Esophagus muscularis mucosa (tissue), 4 donors: Measurements from ENCODE around the gene CARMIL1. TPM values are rescaled to one million over a fixed set of nuclear protein-coding genes. Genes with fewer than 3 reads are reported as not detected.

Source experiments
- DNase-seq: peaks from one replicate; pipeline ENCODE4 v3.0.0-alpha.2; 2017; ENCODE audit errors: extremely low spot score
- H3K27ac ChIP-seq, 4 donors: fragments of 200-600 bp; sonication (generic); replicated peaks in 1 of 4; 1 replicate in 3 of 4; 2 replicates in 1 of 4; pipeline ENCODE4 v1.5.1; 2016 to 2019; ENCODE audit warnings: mild to moderate bottlenecking in 1 of 4
- H3K27me3 ChIP-seq, 4 donors: fragments of 200-600 bp; sonication (generic); one replicate each; pipeline versions ENCODE4 v1.5.1 to v1.6.0; 2016 to 2019
- H3K36me3 ChIP-seq, 4 donors: fragments of 200-600 bp; sonication (generic); one replicate each; pipeline ENCODE4 v1.5.1; 2016 to 2019
- H3K4me1 ChIP-seq, 4 donors: fragments of 200-600 bp; sonication (generic); one replicate each; pipeline ENCODE4 v1.5.1; 2016 to 2019
- H3K4me3 ChIP-seq, 4 donors: fragments of 200-600 bp; sonication (generic); 1 replicate in 2 of 4; 2 replicates in 2 of 4; pipeline ENCODE4 v1.5.1; 2016 to 2019; ENCODE audit warnings: mild to moderate bottlenecking in 4 of 4, moderate library complexity in 1 of 4
- H3K9me3 ChIP-seq, 4 donors: fragments of 200-600 bp; sonication (generic); 1 replicate in 3 of 4; 2 replicates in 1 of 4; pipeline ENCODE4 v1.5.1; 2016 to 2019
- CTCF ChIP-seq, 3 experiments: fragments of 200-600 bp in 2 of 3; fragments of 450-650 bp in 1 of 3; sonication (generic) in 2 of 3; IDR thresholded peaks; one replicate each; pipeline ENCODE4 v1.5.1; 2017 to 2019; ENCODE audit warnings: antibody characterized with exemption in 3 of 3, mild to moderate bottlenecking in 2 of 3, moderate library complexity in 1 of 3
- EP300 ChIP-seq: sonication (generic); formaldehyde crosslinking; IDR thresholded peaks from one replicate; pipeline ENCODE4 v1.6.1; 2017; ENCODE audit warnings: antibody characterized with exemption
- POLR2A ChIP-seq: fragments of 450-650 bp; IDR thresholded peaks from one replicate; pipeline ENCODE4 v1.6.1; 2017; ENCODE audit warnings: antibody characterized with exemption, moderate library complexity, mild to moderate bottlenecking, low read depth
- POLR2AphosphoS5 ChIP-seq, 2 donors: sonication (generic); formaldehyde crosslinking; IDR thresholded peaks; one replicate each; pipeline ENCODE4 v1.6.1; 2017; ENCODE audit warnings: antibody characterized with exemption in 2 of 2
- WGBS: methylation state at CpG from one replicate; pipeline ENCODE4 v1.1.5; 2018; 5-methylcytosine and 5-hydroxymethylcytosine counted together
- intact Hi-C: fragments of 100-400 bp; cut with DNase I; formaldehyde crosslinking; loops from one replicate; pipeline ENCODE4 v1.15.1; 2023
- total RNA-seq, 4 donors: library from RNA; depleted of rRNA; stranded (reverse); fragments of >200 nt; gene quantifications; one replicate each; pipeline versions ENCODE4 v1.1.0 to v1.2.1, GENCODE V29; 2016

The CARMIL1 gene
- total RNA-seq, 4 donors from 2014 or later: 10.0 to 12.1 (median 11.1) TPM

GRCh38 chr6:25579391-25579883 lies 300.3 kb downstream of the CARMIL1 start:
- H3K9me3 ChIP-seq: no peaks in the 10 kb centered on the region
- no peak overlapping the region for H3K27ac ChIP-seq
- no peaks in the 10 kb centered on the region for H3K4me1 ChIP-seq
- 95% methylated on average over 2 of the region's 2 CpGs for whole genome bisulfite sequencing
- TF ChIP-seq POLR2AphosphoS5 (IDR thresholded peaks at IDR 0.05) (no peak), CTCF (IDR thresholded peaks at IDR 0.05) (no peak), EP300 (no peak)
- no peaks in the 10 kb centered on the region for H3K36me3 ChIP-seq
- H3K27me3 ChIP-seq: no peaks in the 10 kb centered on the region
- intact Hi-C loops: no loop called here
- no peak overlapping the region for H3K4me3 ChIP-seq
- DNase-seq: no peak

GRCh38 chr6:25579902-25580495 lies 300.8 kb downstream of the CARMIL1 start:
- 73% methylated on average over 4 of the region's 4 CpGs for WGBS
- Histone ChIP-seq H3K4me3 (no peak overlapping the region), H3K36me3 (no peaks in the 10 kb centered on the region), H3K27ac (no peak overlapping the region), H3K4me1 (no peaks in the 10 kb centered on the region), H3K9me3 (no peaks in the 10 kb centered on the region), H3K27me3 (no peaks in the 10 kb centered on the region)
- intact Hi-C loops: no loop called here
- TF ChIP-seq POLR2AphosphoS5 (IDR thresholded peaks at IDR 0.05) (no peak), EP300 (no peak), CTCF (IDR thresholded peaks at IDR 0.05) (no peak), POLR2A (no peak)
- no peak for DNase-seq

GRCh38 chr6:25582101-25582500 lies 302.9 kb downstream of the CARMIL1 start:
- no peak for TF ChIP-seq POLR2AphosphoS5 (IDR thresholded peaks at IDR 0.05)
- no peak for TF ChIP-seq CTCF (IDR thresholded peaks at IDR 0.05)
- no peak for TF ChIP-seq EP300
- TF ChIP-seq POLR2A: no peak
- intact Hi-C loops: no loop called here
- WGBS: 95% methylated on average over 4 of the region's 4 CpGs

GRCh38 chr6:25583099-25583498 lies 303.9 kb downstream of the CARMIL1 start:
- intact Hi-C loops: no loop called here
- H3K36me3 ChIP-seq: no peaks in the 10 kb centered on the region
- H3K4me3 ChIP-seq: no peak overlapping the region
- no peaks in the 10 kb centered on the region for H3K27me3 ChIP-seq
- no peaks in the 10 kb centered on the region for H3K4me1 ChIP-seq
- TF ChIP-seq POLR2AphosphoS5 (IDR thresholded peaks at IDR 0.05): no peak
- DNase-seq: no peak
- no peak overlapping the region for H3K27ac ChIP-seq
- no peaks in the 10 kb centered on the region for H3K9me3 ChIP-seq

More at GRCh38 chr6:25582101-25582500, 302.9 kb downstream of the CARMIL1 start:
- Histone ChIP-seq H3K27ac (no peak overlapping the region), H3K4me1 (no peaks in the 10 kb centered on the region), H3K4me3 (no peak overlapping the region), H3K27me3 (no peaks in the 10 kb centered on the region), H3K36me3 (no peaks in the 10 kb centered on the region), H3K9me3 (no peaks in the 10 kb centered on the region)
- no peak for DNase-seq

- WGBS: 79% methylated on average over 3 of the region's 3 CpGs
- intact Hi-C loops: no loop called here
- Histone ChIP-seq H3K27ac (no peak overlapping the region), H3K9me3 (no peaks in the 10 kb centered on the region), H3K36me3 (no peaks in the 10 kb centered on the region), H3K4me1 (no peaks in the 10 kb centered on the region), H3K4me3 (no peak overlapping the region), H3K27me3 (no peaks in the 10 kb centered on the region)
- TF ChIP-seq EP300 (no peak), CTCF (IDR thresholded peaks at IDR 0.05) (no peak), POLR2AphosphoS5 (IDR thresholded peaks at IDR 0.05) (no peak), POLR2A (no peak)
- DNase-seq: no peak
Measured at GRCh38 chr6:25583906-25584305, 304.7 kb downstream of the CARMIL1 start.
